HG03469 (cell line): ENCODE measurements around the gene SLC25A6.
"Not testable (repeated sequence)": the region's sequence is repeated elsewhere in the genome, so short reads cannot be mapped to it uniquely, and the experiment has no call there.

ENCODE experiments used
- ATAC-seq: cut with Tn5 transposase; IDR thresholded peaks from one replicate; pipeline ENCODE4 v1.9.1; 2021; ENCODE audit warnings: mild to moderate bottlenecking, moderate library complexity, moderate number of reproducible peaks; ENCODE audit not compliant: unreplicated experiment

SLC25A6 gene

DNA sequence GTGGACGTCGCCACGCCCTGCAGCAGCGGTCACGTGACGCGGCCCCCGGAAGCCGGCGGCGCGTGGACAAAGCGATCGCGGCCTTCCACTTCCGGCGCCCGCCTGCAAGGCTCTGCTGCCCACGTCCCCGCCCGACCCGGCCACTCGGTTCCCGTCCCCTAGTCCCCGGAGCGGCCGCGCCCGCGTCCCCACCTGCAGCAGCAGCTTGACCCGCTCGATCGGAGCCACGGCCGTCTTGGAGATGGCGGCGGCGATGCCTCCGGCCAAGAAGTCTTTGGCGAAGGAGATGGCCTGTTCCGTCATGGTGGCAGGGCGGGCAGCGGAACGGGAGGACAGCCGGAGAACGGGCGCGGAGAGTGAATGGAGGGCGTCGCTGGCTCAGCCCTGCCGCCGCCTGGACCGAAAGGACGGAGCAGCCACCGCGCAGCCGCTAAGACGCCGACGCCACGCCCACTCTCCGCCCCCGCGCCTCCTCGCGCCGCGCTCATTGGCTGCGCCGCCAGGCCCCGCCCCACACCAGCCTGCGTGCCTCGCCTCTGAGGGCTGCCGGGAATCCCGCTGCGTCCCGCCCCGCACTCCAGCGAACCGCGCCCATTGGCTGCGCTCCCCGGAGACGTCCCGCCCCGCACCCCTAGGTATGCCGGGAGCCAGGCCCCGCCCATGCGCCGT lies at the start of gene SLC25A6:
Gene SLC25A6 (minus strand): TSS at position 407 of the 669 bp plus-strand sequence. CDS start 104 bp downstream, at position 303.
- peak; percentile 88 for ATAC-seq

DNA sequence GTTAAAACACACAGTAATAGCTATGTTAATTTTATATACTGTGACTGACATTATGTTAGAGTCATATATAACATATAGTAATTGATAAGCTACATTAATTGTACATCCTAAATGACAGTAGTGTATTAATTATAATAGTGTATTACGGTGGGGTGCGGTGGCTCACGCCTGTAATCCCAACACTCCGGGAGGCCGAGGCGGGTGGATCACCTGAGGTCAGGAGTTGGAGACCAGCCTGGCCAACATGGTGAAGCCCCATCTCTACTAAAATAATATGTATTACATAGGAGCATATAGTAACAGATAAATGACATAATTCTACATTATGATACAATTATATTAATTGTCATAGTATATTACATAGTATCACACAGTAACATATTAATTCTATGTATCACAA lies 48.6 kb upstream of the SLC25A6 start:
- no peak for ATAC-seq

DNA sequence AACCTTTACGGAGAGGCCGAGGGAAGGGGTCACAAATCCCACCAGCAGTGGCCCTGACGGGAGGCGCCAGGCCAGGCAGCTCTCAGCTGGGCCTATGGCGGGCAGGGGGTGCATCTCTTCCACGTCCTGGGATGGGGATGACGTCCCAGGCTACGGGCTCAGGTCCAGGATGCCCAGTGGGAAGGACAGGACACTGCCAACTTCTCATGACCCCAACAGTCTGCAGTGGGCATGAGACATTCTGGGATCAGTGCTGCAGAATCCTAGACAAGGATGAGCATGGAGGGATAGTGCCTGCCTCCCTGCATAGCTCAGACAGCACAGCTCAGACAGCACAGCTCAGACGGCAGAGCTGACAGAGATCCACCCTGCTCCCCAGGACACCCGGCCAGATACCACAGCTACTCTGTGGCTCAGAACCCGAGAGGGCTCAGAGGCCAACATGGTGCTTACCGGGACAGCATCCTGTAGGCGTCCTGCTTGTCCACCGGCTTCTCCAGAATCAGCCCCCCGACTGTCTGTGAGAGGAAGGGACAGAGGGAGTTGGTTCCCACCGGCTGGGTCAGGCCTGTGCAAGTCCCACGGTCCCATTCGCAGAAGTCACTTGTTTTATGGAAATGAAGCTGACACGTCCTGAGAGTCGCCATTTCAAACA lies 43.5 kb upstream of the SLC25A6 start:
- ATAC-seq, result no peak

GRCh38 chrX:1434871-1435240 lies 42.9 kb upstream of the SLC25A6 start:
- no peak for ATAC-seq

DNA sequence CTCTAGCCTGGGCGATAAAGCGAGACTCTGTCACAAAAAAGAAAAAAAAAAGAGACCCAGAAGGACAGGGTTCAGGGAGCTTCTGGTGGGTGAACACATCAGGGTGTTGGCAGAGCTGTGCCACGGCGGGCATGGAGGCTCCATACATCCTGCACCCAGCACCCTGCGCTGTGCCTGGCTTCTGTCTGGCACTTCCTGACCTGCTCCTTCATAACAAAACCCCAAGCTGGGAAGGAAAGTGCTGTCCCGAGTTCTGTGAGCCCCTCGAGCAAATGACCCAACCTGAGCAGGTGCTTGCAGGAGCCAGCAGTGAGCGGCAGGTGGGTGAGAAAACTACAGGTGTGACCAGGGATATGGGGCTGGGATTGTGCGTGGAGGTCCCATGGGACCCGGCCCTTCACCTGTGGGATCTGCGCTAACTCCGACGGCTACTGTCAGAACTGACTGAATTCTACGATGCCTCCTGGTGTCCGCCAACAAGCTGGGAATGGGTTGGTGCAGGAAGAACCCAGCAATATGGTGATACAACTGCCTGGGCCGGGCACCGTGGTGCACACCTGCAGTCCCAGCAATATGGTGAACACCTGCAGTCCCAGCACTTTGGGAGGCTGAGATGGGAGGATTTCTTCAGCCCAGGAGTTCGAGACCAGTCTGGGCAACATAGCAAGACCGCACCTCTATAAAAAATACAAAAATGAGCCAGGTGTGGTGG lies 41.9 kb upstream of the SLC25A6 start:
- no peak for ATAC-seq

DNA sequence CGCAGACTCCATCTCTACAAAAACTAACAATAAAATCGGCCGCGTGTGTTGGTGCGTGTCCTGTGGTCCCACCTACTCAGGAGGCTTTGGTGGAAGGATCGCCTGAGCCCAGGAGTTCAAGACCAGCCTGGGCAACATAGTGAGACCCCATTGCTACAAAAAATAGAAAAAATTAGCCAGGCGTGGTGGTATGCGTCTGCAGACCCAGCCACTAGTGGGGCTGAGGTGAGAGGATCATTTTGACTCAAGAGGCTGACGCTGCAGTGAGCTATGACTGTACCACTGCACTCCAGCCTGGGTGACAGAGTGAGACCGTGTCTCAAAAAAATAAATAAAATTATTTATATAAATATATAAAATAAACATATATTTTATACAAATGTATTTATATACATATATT lies 38.5 kb upstream of the SLC25A6 start:
- ATAC-seq, result no peak

GRCh38 chrX:1427756-1428155 lies 35.8 kb upstream of the SLC25A6 start:
- no peak for ATAC-seq

DNA sequence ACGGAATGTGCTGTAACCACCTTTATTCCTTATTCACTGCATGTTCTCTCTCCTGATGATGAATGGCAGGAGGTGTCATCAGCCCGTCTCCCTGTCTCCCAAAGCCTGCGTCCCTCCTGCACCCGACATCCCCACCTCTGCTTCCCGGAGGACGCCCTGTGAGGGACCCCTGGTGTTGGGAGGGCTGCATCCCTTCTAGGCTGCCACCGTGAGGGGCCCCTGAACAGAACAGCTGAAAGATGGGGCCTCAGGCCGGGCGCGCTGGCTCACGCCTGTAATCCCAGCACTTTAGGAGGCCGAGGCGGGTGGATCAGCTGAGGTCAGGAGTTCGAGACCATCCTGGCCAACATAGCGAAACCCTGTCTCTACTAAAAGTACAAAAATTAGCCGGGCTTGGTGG lies 34.4 kb upstream of the SLC25A6 start:
- not testable (repeated sequence) for ATAC-seq

GRCh38 chrX:1425381-1425780 lies 33.5 kb upstream of the SLC25A6 start:
- ATAC-seq, result no peak

GRCh38 chrX:1424147-1424851 lies 32.4 kb upstream of the SLC25A6 start:
- ATAC-seq, result no peak

GRCh38 chrX:1423215-1423614 lies 31.3 kb upstream of the SLC25A6 start:
- no peak for ATAC-seq

- ATAC-seq, result no peak
These were observed 30.2 kb upstream of the SLC25A6 start for GRCh38 chrX:1422135-1422465.

GRCh38 chrX:1421433-1422134 lies 29.7 kb upstream of the SLC25A6 start:
- no peak for ATAC-seq

DNA sequence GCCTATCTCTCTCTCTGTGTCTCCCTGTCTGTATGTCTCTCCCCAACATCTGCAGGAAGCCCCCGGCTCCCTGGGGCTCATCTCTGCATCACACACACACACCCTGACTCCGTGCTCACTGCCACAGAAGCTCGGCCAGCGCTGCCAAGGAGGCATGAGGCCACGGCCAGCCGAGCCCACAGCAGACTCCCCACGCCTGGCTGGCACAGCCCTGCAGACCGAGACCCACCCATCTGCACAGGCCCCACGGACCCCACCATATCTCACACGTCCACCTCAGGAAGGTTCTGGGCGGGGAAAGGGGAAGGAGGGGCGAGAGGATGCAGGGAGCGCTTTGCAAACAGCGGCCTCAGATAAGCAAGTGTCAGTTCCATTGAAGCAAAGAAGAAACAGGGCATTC lies 28.5 kb upstream of the SLC25A6 start:
- no peak for ATAC-seq

DNA sequence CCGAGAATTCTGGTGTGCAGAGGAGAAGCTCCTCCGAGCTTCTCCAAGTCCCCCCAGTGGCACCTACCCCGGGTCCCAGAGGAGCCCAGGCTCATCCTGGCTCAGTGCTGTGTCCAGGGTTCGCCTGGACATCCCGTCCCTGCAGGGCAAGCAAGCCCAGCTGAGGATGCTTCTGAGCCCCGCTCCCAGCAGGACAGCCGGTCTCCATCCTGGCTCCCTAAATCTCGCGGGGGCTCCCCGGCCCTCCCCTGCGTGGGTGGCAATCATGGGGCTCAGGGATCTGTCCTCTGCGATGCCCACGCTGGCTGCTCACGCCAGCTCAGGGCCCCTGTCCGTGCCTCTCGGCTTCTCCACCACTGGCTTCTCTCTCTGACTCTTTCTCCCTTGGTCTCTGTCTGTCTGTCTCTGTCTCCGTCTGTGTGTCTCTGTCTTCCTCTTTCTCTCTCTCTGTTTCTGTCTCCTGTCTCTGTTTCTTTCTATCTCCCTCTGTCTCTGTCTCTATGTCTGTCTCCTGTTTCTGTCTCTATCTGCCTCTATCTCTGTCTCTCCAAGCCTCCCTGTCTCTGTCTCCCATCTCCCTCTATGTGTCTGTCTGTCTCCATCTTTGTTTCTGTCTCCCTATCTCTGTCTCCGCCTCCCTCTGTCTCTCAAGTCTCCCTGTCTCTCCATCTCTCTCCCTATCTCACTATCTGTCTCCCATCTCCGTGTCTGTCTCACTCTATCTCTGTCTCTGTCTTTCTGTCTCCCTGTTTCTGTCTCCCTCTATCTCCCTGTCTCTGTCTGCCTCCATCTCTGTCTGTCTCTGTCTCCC lies 27.8 kb upstream of the SLC25A6 start:
- ATAC-seq, result no peak

DNA sequence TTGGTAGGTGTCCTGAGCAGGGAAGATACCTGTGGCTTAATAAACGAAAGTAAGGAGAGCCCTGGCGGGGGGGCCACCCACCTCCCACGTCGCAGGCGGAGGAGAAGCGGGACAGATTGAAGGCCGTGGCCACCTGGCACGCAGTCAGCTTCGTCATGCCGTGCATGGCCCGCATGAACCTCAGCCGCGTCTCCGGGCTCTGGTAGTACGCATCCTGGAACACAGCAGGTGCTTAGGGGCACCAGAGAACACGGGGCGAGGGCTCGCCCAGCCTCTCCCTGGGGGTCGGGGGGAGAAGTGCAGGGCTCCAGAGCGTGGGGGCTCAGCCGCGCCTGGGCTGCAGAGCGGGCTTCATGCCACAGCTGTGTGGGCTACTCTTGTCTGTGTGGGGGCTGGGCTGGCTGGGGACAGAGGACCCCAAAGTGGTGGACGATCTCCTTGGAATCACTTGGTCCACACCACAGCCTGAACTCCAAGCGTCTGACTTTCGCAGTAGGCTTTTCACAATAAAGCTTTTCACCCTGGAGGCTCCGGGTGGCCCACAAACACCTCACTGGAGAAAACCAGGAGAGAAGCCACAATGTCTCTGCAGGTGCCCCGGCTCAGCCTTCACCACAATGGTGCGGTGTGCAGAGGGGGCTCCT lies 27.1 kb upstream of the SLC25A6 start:
- no peak for ATAC-seq

GRCh38 chrX:1417921-1418771 lies 26.2 kb upstream of the SLC25A6 start:
- ATAC-seq, result no peak

- ATAC-seq, result no peak
These were observed 25.2 kb upstream of the SLC25A6 start for GRCh38 chrX:1416965-1417760.
